HG02678 (cell line): ENCODE data around the gene NRG3.

Experiments used
- ATAC-seq: cut with Tn5 transposase; IDR thresholded peaks from one replicate; pipeline ENCODE4 v1.9.1; 2021; ENCODE audit warnings: mild to moderate bottlenecking, moderate library complexity; ENCODE audit not compliant: unreplicated experiment

Gene NRG3

DNA sequence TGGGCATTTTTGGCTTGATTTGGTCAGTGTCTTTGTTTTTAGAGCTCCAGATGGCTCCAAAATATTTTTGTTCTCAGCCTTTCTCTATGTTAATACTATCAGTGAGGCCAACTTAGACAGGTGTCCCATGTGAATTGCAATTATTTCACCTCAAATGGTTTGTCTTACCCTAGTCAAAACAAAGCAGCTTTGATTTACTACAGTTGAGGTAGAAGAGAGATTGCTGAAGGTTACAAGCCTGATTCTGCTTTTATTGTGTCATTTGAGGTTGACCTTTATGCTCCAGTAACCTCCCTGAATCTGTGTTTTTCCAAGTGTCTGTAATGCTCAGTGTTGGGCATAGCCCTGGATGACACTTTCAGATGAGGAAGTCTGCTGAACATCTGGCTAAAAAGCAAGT is 882.9 kb downstream of the NRG3 start:
- ATAC-seq: no peak

DNA sequence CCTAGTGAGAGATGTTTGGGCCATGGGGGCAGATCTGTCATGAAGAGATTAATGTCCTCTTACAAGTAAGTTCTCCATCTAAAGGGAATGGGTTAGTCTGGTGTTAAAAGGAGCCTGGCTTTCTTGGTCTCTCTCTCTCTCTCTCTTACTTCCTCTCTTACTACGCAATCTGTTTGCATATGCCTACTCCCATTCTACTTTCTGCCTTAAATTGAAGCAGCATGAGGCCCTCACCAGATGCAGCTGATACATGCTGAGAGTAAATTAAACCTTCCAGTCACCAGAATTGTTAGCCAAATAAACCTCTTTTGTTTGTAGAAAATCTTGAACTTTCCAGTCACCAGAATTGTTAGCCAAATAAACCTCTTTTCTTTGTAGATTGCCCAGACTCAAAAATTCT is 884.1 kb downstream of the NRG3 start:
- ATAC-seq: no peak

DNA sequence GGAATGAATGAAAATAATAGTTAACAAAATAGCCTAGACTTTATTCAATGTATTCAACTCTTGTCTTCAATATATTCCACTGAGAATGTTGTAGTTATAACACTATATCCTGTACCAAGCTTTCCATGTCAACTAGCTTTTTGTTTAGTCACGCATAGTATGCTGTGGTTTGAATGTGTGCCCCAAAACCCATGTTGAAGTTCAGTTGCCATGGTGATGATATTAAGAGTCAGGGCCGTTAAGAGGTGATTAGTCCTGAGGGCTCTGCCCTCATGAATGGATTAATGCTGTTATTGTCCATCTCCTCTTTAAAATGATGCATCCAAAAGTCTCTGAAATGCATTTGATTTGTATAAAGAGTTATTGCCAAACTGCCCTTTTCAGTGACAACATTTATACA is 887.6 kb downstream of the NRG3 start:
- no peak for ATAC-seq

DNA sequence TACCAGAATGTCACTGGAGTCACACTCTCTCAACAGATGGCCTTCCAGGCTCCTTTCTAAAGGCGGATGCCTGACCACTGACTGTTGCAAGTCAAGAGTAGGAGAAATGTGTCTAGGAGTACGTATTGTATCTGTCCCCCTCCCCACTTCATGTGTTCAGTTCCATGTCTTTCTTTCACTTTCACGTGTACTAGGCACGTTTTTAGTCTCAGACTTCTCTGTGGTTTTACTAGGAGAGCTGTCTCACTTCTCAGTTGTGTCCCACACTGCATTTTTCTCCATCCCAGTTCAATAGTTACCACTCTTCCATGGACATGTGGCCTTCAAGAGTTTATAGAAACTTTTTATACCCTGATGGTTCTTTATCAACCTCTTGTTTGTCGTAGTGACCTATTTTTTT is 893.0 kb downstream of the NRG3 start:
- ATAC-seq: no peak

DNA sequence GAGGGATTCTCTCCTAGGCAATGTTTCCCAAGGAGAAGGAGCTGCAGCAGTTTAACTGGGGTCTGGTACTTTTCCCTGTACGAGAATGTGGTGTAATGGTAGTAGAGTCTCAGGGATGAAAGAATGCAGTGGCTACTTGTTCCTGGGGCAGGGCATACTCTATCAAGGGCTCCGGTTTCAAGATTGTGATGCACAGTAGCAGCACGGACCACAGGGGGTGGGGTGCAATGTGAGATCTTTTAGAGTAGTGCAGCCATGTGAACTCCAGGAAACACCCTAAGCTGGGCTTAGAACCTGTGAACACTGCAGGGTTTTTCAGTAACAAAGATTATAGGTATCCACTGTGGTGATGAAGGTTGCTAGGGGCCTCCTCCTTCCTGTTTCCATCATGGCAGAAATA is 903.9 kb downstream of the NRG3 start:
- no peak for ATAC-seq

DNA sequence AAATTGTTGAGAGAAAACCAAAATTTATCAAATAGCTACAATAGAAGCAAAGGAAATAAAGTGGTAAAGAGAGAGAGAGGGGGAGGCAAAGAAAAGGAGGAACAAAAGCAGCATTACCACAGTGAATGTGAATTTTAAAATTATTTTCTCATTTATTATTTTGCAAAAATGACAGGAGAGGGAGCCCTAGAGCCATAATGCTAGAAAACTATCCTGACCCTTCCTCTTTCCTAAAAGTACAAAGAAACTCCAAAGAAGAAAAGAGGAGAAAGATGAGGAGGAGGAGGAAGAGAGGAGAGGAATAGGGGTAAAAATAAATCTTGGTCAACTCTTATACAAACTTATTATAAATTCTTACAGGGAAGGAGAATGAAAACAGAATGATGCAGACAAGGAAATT is 921.5 kb downstream of the NRG3 start:
- no peak for ATAC-seq

DNA sequence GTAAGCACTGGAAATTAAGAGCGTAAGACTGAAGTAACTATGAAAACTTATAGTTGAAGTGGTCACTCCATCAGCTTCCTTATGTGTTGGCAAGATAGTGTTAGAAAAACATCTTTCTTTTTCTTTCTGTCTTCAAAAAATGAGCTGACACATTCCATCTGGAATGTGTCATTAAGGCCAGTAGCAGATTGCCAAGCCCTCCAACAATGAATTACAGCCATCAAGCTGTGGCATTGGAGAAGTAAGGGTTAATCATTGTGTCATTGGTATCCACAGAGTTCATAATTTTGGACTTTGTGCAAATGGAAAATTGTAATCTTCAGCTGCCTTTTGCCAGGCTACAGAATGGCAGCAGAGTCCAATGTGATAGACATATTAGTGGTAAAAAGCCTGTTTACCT is 926.3 kb downstream of the NRG3 start:
- no peak for ATAC-seq

DNA sequence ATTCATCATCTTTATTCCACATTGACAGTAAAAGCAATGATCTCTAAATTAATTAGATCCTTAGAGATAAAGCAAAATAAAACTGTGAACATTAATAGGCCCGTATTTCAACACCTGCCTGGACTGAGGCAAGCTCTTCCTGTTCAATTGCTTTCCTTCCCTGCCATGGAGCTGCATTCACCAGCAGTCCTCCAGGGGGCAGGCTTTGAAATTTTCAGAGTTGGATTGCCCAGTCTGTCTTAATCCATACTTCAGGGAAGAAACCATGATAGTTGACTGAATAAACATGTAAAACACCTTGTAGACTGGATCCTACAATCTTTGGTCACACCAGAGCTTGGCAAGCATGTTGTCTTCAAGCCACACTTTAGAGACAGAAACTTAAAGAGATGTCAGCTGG is 936.6 kb downstream of the NRG3 start:
- ATAC-seq: no peak

DNA sequence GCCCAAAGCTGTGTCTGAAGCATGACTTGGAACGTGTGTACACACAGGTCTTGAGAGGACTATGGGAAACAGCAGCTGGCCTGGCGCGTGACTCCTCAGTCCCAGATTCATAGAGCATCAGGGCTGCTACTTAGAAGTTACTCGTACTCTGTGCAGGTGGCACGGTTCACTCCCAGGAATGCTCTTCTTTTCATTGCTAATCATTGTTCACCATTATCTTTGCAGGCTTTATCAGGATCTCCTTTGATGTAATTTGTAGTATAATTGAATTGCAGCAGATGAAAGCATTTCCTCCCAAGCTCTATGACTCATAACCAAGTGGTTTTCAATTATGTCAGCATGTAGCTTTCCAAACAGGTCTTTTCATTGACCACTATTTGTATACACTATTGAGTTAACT is 938.9 kb downstream of the NRG3 start:
- ATAC-seq: no peak

DNA sequence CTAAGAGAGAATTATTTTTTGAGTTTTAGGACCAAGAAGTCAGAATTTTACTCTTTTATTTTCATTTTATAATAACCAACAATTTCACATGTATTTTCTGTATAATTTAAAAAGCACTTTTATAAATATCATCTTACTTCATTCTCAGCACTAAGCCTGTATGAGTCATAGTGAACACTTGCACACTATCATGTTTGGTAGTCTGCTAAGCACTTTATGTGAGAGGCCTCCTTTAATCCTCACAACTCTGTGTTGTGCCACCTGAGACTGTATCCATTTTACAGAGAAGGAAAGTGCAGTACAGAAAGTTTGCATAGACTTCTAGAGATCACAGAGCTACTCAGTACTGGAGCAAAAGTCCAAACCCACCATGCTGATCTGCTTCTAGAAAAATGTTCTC is 939.6 kb downstream of the NRG3 start:
- no peak for ATAC-seq

DNA sequence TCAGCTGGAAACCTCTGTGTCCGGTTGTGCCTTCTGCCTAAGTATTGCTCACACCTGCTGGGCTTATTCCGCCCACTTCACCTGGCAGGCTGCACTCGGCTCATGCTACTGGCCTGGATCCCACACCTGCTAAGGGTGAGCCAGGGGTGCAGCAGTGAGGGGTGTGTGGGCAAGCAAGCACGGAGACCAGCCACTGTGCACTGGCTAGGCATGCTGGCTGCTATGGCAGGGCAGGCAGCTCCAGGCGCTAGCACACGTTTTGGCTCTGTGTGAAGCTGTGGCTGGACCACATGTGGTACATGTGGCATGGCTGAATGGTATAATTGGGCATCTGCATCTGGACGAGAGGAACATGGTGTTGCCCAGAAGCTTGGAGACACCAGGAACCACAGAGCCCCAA is 940.7 kb downstream of the NRG3 start:
- no peak for ATAC-seq

DNA sequence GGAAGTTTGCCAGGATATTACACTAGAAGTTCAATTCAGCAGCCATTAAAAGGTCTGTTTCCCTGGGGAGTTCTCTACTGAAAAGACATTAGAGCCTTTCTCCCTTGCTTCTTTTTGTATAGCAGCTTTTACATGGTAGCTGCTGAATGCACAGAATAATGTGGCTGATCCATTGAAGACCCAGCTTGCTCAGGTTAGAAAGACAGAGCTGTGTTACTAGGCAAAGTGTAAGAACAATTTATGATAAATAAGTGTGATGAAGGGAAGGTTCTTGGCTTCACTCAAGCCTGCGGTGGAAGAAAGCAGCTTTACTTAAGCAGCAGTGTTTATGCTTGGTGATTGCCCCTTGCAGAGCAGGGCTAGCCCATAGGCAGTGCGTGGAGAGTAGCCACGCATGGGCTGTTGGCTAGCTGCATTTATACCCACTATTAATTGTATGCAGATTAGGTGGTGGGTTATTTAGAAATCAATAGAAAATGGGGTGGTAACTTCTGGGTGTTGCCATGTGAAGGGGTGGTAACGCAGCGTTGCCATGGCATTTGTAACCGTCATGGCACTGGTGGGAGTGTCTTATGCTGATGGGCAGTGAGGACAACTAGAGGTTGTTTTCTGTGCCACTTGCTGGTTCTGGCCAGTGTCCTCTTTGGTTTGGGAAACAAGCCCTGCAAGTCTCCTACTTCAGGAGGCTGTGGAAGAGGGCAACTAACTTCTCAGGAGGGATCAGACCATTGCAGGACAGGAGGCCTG is 942.9 kb downstream of the NRG3 start:
- no peak for ATAC-seq

DNA sequence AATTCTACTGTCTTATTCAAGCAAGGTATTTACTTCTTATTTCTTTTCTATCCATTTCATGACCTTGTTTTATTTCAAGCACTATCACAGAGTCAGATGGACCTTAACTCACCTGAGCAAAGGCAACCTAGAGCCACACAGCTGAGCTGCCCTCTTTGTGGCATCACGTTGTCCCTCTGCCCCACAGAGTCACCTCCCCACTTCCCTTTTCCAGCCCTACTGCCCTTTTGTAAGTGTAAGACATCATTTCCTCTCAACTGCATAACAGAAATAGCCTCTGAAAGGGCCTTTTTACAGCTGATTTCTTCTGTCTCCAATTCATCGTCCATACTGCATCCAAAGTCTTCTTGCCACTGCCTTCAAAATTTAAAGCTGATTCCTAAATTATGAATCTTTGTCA is 946.0 kb downstream of the NRG3 start:
- no peak for ATAC-seq

DNA sequence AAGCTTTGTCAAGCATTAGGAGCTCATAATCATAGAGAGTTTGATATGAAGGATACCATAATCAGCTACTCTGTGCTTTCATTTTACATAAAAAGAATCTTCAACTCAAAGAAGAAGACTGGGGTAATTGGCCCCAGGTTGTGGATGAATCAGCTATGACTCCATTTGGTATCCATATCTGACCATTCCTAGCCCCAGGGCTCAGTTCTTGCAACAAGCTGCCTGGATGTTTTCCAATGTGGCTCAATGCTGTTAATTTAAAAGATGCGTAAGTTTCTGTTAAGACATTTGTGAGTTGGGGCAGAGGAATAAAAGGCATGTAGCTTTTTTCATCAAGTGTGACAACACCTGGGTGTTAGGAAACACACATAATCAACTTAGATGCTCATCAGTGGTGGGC is 951.1 kb downstream of the NRG3 start:
- ATAC-seq: no peak

DNA sequence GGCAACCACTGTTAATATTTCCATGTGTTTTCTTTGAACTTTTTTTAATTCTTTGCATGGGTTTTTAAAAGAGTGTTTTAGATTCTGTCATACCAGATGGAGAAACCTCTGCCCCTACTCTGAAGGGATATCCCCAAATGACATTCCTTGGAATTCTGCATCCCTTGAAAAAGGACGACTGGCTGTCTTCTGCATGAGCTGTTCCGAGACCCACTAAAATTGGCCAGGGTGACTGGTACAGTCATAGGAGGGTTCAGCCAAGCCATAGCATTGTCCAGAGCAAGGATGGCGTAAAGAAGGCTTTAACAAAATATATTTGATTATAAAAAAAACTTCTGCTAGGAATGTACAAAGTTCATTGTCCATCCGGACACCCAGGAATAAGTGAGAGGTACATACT is 952.9 kb downstream of the NRG3 start:
- ATAC-seq: no peak

DNA sequence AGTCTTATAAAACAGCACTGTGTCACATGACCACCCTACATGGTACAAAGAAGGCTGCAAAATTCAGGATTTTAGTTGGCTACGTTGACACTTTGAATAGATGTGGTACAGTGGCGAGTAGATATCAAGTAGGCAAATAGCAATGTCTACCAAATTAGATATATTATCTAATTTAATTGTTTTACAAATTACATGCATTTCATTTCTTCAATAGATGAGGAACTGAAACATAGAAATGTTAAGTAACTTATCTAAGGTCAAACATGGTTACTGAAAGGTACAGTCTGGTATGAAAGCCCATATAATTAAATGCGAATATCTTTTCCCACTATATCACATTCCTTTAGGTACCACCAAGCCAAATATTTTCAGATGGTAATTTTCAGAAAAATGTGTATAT is 972.2 kb downstream of the NRG3 start:
- ATAC-seq: no peak

DNA sequence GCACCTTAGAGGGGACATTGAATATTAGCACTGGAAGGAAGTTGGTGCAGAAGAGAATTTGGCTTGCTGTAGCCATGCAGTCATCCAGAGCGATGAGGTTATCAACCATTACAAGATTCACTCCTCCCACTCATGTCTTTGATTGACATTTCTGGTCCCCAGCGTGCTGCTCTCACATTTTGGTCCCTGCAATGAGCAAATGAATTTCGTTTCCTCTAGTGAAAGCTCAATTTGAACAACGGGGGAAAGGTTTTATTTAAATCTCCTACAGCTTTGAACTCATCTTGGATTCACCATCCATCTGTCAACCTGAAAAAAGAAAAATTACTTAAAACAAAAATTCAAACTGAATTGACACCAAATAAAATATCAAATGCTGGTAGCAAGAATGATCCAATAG is 975.2 kb downstream of the NRG3 start:
- ATAC-seq: no peak

DNA sequence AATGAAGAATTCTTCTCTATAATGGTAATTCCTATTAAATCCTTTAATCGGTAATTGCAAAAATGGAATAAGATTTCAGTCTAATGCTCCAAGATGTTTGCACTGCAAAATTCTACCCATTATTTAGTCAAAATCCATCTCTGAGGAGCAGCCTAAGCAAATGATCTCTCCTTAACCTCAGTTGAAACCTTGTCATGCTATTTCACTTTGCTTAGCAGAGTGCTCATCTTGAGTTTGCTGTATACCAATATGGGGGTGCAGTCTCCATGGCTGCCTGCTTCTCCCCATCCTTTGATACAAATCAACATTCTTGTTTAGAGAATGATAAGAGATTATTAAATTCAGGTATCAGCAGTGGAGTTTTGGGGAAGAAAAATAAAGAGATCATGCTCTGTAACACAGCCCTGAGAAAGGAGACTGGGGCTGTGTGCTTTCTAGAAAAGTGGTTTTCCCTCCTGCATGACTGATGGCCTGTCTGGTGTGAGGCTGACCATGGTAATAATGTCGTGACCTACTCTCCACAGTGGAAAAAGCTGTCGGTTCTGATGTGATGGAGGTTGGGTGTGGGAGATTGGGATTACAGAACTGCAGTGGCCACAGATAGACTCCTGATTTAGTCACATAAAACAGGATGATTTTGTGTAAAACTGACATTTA is 982.1 kb downstream of the NRG3 start:
- ATAC-seq: no peak

DNA sequence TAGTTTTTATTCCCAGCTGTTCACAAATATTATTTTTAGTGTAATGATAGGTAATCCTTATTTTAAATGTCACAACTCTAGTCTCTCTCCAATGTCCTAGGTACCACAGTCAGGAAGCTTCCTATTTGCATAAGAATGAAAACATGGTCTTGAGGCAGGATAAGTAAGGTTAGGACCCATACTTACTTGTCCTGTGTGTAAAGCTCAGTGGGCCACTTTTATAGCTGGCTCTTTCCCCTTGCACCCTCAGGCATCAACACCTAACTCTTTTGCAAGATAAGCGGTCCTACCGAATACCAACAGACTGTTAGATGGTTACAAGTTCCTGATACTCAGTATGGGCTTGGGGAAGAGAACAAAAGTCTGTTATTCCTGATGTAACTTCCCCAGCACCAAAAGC is 986.9 kb downstream of the NRG3 start:
- ATAC-seq: no peak

DNA sequence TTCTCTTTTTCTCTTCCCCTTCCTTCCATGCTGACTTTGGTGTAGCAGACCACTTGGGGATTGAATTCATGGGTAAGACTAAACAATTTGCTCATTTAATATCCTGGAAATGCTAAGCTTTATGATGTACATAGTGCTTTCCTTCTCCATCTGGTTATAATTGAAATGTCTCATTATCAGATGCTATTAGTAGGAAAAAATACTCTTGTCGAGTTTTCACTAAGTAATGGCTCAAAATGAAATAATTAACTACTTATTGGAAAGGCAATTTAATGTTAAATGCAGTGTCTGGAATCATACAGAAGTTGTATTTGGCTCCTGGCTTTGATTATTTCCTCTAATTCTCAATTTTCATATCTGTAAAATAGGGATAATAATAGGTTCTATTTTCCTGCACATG is 990.4 kb downstream of the NRG3 start:
- ATAC-seq: no peak

DNA sequence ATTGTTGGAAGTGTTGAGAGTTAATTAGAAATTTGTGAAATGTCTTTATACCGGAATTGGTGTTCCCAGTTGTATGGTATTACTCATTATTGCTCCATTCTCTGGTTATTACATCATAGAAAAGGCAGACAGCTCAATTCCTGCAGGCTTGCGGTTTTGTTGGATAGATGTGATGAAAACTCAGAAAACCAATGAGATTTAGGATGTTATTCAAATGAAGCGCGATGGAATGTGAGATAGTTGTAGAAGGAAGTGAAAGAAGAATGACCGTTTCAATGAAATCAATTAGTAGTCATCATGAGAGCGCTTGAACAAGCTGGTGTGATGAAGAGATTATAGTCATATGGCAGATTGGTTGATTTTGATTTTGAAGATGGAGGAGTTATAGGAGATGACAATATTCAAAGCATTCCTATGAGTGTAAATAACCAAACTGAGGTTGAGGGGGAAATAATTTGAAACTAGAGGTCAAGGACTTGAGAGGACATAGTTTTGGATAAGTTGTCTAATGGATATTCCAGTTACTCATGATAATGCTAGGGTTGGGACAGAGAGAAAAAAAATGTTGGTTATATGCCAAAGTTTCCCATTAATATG is 991.5 kb downstream of the NRG3 start:
- no peak for ATAC-seq

DNA sequence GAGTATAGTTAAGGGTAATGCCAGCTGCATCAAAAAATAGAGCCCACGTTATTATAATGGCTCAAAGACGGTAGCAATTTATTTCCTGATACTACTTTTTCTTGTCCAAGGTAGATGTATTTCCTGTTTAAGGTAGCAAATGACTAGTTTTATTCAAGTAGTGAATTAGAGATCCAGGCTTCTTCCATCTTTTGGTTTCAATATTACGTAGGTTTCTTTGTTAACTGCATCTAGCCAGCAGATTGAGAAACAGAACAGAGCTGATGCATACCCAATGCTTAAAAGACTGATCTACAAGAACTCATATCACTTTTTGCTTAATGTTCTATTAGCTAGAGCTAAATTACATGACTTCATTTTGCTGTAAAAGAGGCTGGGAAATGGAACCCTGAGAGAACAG is 992.1 kb downstream of the NRG3 start:
- ATAC-seq: no peak

DNA sequence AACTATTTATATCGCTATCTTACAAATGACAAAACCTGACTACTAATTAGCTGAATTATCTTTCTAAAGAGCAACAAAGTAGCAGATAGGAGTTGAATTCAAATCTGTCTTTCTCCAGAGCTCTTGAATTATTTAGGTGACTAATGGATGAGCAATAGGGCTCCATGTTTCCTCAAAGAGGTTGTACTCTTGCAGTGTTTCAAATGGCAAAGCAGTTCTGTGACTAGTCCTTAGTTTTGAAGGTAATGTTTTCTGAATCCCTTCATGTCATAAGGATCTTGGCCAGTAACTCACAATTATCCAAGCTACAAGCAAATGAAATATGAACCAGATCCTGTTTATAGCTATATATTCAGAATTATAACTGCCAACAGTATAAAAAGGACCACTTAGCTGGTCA is 999.7 kb downstream of the NRG3 start:
- no peak for ATAC-seq
